ENCODE measurements around the gene HOXD10.

DNA sequence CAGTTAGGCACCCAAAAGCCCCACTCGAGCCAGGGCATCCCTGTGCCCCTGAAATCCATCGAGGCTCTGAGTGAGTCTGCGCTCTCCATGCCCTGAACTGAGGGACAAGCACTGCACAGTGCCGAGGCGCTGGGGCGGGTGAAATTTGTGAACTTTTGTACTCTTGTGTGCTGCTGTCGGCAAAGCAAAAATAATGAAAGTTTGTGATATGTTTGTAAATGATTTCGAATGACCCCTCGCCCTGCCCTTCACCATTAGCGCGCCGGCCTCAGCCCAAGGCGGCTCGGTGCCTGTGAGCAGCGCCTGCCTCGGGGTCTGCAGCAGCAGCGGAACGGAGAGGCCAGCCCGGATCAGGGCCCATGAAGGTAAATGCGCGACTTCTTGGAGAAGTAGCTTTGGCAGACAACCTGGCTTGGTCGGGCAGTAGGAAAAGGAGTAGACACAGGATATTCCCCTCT, 32.9 kb downstream of the HOXD10 start:
- no peak for TF ChIP-seq POLR2AphosphoS5 (IDR thresholded peaks at IDR 0.05; ENCODE audit: low read depth, low read length)
- no peak for TF ChIP-seq POLR2A (IDR thresholded peaks at IDR 0.05; ENCODE audit: low read depth, low read length)

Measured in GM12892 (cell line).